K562 (cell line): ENCODE measurements around the gene JAG2. TPM values are rescaled to one million over a fixed set of nuclear protein-coding genes. Genes with fewer than 3 reads are reported as not detected.

Experiments
- ASH1L ChIP-seq: fragments of 450-650 bp; IDR thresholded peaks from 2 replicates; pipeline ENCODE4 v1.6.1; 2018; ENCODE audit warnings: borderline replicate concordance, mild to moderate bottlenecking, low read depth; ENCODE audit not compliant: partially characterized antibody
- CREB1 ChIP-seq, 2 experiments: sonication (generic) in 1 of 2; formaldehyde crosslinking in 1 of 2; IDR thresholded peaks; 2 replicates each; pipeline versions ENCODE4 v1.6.1 to v1.8.0; 2012 to 2022; ENCODE audit warnings: inconsistent platforms in 1 of 2, mild to moderate bottlenecking in 1 of 2, missing genetic modification reagents in 1 of 2, moderate library complexity in 1 of 2
- EGR1 ChIP-seq: fragments of 450-650 bp; conservative IDR thresholded peaks from 2 replicates; pipeline ENCODE4 v1.6.1; 2017; ENCODE audit warnings: mild to moderate bottlenecking
- HDAC1 ChIP-seq, 2 experiments: fragments of 450-650 bp; IDR thresholded peaks; 2 replicates each; pipeline ENCODE4 v1.6.1; 2016 to 2017; ENCODE audit warnings: inconsistent platforms in 1 of 2, mild to moderate bottlenecking in 1 of 2, moderate library complexity in 1 of 2
- HDGF ChIP-seq: fragments of 450-650 bp; IDR thresholded peaks from 2 replicates; pipeline ENCODE4 v1.6.1; 2016
- KDM1A ChIP-seq, 2 experiments: fragments of 450-650 bp; IDR thresholded peaks; 2 replicates each; pipeline ENCODE4 v1.6.1; 2016; ENCODE audit warnings: mild to moderate bottlenecking in 2 of 2
- PTBP1 ChIP-seq: fragments of 200-400 bp; formaldehyde crosslinking; IDR thresholded peaks from 2 replicates; pipeline ENCODE4 v1.6.1; 2017; ENCODE audit warnings: low read depth, low read length
- PTTG1 ChIP-seq: fragments of 450-650 bp; IDR thresholded peaks from 2 replicates; pipeline ENCODE4 v1.6.1; 2016; ENCODE audit warnings: low read depth, mild to moderate bottlenecking, missing genetic modification characterization, missing compliant biosample characterization
- RBFOX2 ChIP-seq: fragments of 200-400 bp; formaldehyde crosslinking; IDR thresholded peaks from 2 replicates; pipeline ENCODE4 v1.6.1; 2017; ENCODE audit warnings: low read depth, mild to moderate bottlenecking, low read length, moderate library complexity
- RCOR1 ChIP-seq, 2 experiments: IDR thresholded peaks; 2 replicates each; pipeline ENCODE4 v1.6.1; 2012; ENCODE audit warnings: low read depth in 2 of 2, low read length in 2 of 2, borderline replicate concordance in 1 of 2, improper control_type of control experiment in 1 of 2
- SMARCA5 ChIP-seq: fragments of 450-650 bp; IDR thresholded peaks from 2 replicates; pipeline ENCODE4 v1.6.1; 2016
- SMARCE1 ChIP-seq: fragments of 450-650 bp; IDR thresholded peaks from 2 replicates; pipeline ENCODE4 v1.7.1; 2016; ENCODE audit warnings: mild to moderate bottlenecking
- YY1 ChIP-seq, 3 experiments: IDR thresholded peaks; 2 replicates each; pipeline ENCODE4 v1.6.1; 2011; ENCODE audit warnings: low read length in 2 of 3, mild to moderate bottlenecking in 2 of 3, moderate library complexity in 2 of 3, borderline replicate concordance in 1 of 3, control low read depth in 1 of 3, low read depth in 1 of 3; ENCODE audit not compliant: insufficient read depth in 3 of 3, insufficient replicate concordance in 2 of 3, control insufficient read depth in 1 of 3, insufficient read length in 1 of 3; ENCODE audit errors: extremely low read depth in 1 of 3
- ZNF76 ChIP-seq: fragments of 250-450 bp; sonication (Bioruptor Pico); IDR thresholded peaks from 2 replicates; pipeline ENCODE4 v1.4.0; 2020; ENCODE audit warnings: mild to moderate bottlenecking, moderate library complexity, borderline replicate concordance
- polyA plus RNA-seq, 8 experiments: library from polyadenylated mRNA; depleted of rRNA in 4 of 8; stranded (reverse) in 5 of 8; unstranded in 3 of 8; fragments of >200 nt; fragmentation: Nextera tagmentation in 2 of 8; fragmentation: Illumina TruSeq in 1 of 8; extraction: Ambion mirVana in 2 of 8; extraction: Trizol in 1 of 8; gene quantifications; 2 replicates each; pipeline versions ENCODE4 v1.2.1 to v1.2.3, GENCODE V29; 2011 to 2014; ENCODE audit warnings: inconsistent platforms in 1 of 8, missing spikeins in 1 of 8
- total RNA-seq, 7 experiments: library from RNA; depleted of rRNA in 6 of 7; stranded (reverse); fragments of >200 nt in 6 of 7; fragmentation: Illumina TruSeq in 2 of 7; extraction: Trizol in 2 of 7; gene quantifications; 2 replicates each; pipeline versions ENCODE4 v1.2.1 to v1.2.3, GENCODE V29; 2011 to 2021; ENCODE audit warnings: low replicate concordance in 1 of 7
- TF ChIP-seq, protein P1 (sequence below): sonication (generic); formaldehyde crosslinking; IDR thresholded peaks from 2 replicates; pipeline ENCODE4 v1.5.0; 2020; ENCODE audit warnings: missing genetic modification reagents
- TF ChIP-seq, protein P2 (sequence below): sonication (generic); formaldehyde crosslinking; IDR thresholded peaks from 2 replicates; pipeline ENCODE4 v1.4.0; 2020; ENCODE audit warnings: mild to moderate bottlenecking, missing genetic modification reagents
- TF ChIP-seq, protein P3 (sequence below), 2 experiments: IDR thresholded peaks; 2 replicates each; pipeline ENCODE4 v1.6.1; 2011; ENCODE audit warnings: borderline replicate concordance in 1 of 2, control low read depth in 1 of 2, low read depth in 1 of 2, low read length in 1 of 2, mild to moderate bottlenecking in 1 of 2, mixed read lengths in 1 of 2, moderate library complexity in 1 of 2; ENCODE audit not compliant: insufficient read depth in 1 of 2, insufficient read length in 1 of 2, poor library complexity in 1 of 2, severe bottlenecking in 1 of 2; ENCODE audit errors: extremely low read depth in 1 of 2
- TF ChIP-seq, protein P4 (sequence below): IDR thresholded peaks from 3 replicates; pipeline ENCODE4 v1.6.1; 2011; ENCODE audit warnings: borderline replicate concordance, mild to moderate bottlenecking, moderate library complexity; ENCODE audit not compliant: insufficient read length; ENCODE audit errors: extremely low read depth

JAG2 gene
- total and polyA plus RNA-seq, 9 of the 15 experiments (the other 6 are each of a cell fraction or from before 2014, with no cell fraction given) = 0.25 to 48.4 (median 8.6) TPM

DNA sequence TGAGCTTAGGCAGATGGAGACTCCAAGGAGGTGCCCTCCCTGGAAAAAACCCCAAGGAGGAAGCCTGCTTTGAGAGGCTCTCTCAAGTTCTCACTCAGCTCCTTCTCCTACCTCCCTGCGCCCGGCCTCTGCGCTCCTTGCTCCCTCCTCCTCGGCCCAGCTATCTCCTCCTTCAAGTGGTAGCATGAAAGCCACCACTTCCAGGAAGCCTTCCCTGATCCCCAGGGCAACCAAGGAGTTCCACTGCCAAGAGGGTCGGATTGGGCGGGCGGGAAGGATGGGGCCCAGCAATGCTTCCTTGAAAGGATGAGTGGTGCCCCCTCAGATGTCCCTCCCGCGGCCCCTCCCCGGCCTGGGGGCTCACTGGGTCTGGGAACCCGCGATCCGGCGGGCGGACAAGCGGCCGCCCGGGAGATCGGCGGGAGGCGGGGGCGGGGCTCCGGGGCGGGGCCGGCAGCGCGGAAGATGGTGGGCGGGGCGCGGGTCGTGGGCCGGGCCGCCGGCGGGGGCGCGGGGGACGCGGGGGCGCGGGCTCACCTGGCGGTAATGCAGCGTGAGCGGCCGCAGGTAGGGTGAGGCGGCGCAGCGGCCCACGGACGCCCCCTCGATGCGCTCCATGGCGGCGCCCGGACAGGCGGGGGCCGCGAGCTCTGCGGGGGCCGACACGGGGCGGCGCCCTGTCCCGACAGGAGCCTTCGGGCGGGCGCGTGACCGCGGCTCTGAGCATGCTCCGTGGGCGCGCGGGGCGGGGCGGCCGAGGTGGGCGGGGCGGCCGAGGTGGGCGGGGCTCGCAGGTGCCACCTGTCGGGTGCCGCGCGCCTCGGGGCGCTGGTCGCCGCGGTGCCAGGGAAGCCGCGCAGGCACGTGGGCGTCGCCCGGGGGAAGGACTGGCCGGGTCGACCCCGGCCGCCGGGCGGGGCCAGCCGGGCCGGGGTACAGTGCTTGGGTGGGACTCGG is 12.3 kb upstream of the JAG2 start, which contains the start of gene NUDT14 (continued):
- TF ChIP-seq, protein P1, sequence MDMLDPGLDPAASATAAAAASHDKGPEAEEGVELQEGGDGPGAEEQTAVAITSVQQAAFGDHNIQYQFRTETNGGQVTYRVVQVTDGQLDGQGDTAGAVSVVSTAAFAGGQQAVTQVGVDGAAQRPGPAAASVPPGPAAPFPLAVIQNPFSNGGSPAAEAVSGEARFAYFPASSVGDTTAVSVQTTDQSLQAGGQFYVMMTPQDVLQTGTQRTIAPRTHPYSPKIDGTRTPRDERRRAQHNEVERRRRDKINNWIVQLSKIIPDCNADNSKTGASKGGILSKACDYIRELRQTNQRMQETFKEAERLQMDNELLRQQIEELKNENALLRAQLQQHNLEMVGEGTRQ = peak; percentile 51
- TF ChIP-seq ASH1L = no peak
- TF ChIP-seq SMARCA5 = peak; percentile 95
- peak; percentile 30; the same call in 1 of the 2 replicates for TF ChIP-seq EGR1
- no peak for TF ChIP-seq ZNF76
- no peak for TF ChIP-seq SMARCE1
- TF ChIP-seq CREB1 (IDR thresholded peaks at IDR 0.05) = no peak
- TF ChIP-seq CREB1 (CRISPR knock-in tag; IDR thresholded peaks at IDR 0.05) = 0 out of 2 replicates have a peak, but pooled peaks have one; percentile 21
- TF ChIP-seq RCOR1 (IDR thresholded peaks at IDR 0.05; ENCODE audit: borderline replicate concordance in 1 of 2, low read depth in 2 of 2, low read length in 2 of 2) = peak in 1 of 2 experiments; percentile 69; a peak in 2 of 4 replicates
- no peak for TF ChIP-seq PTTG1 (tag)
- TF ChIP-seq HDAC1 (IDR thresholded peaks at IDR 0.05) = 0 out of 4 replicates have a peak, but pooled peaks of 1 of the 2 experiments have one; percentile 15
- TF ChIP-seq PTBP1 = 0 out of 2 replicates have a peak, but pooled peaks have one; percentile 47
- TF ChIP-seq, protein P2, sequence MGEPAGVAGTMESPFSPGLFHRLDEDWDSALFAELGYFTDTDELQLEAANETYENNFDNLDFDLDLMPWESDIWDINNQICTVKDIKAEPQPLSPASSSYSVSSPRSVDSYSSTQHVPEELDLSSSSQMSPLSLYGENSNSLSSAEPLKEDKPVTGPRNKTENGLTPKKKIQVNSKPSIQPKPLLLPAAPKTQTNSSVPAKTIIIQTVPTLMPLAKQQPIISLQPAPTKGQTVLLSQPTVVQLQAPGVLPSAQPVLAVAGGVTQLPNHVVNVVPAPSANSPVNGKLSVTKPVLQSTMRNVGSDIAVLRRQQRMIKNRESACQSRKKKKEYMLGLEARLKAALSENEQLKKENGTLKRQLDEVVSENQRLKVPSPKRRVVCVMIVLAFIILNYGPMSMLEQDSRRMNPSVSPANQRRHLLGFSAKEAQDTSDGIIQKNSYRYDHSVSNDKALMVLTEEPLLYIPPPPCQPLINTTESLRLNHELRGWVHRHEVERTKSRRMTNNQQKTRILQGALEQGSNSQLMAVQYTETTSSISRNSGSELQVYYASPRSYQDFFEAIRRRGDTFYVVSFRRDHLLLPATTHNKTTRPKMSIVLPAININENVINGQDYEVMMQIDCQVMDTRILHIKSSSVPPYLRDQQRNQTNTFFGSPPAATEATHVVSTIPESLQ = no peak
- TF ChIP-seq RBFOX2 = no peak
- peak in 2 of 3 experiments; percentile 52 to 69 for TF ChIP-seq YY1 (IDR thresholded peaks at IDR 0.05; ENCODE audit: borderline replicate concordance in 1 of 3, control insufficient read depth in 1 of 3, extremely low read depth in 1 of 3, insufficient read depth in 3 of 3, insufficient read length in 1 of 3, insufficient replicate concordance in 2 of 3, low read depth in 1 of 3, low read length in 2 of 3)
- TF ChIP-seq, protein P3, sequence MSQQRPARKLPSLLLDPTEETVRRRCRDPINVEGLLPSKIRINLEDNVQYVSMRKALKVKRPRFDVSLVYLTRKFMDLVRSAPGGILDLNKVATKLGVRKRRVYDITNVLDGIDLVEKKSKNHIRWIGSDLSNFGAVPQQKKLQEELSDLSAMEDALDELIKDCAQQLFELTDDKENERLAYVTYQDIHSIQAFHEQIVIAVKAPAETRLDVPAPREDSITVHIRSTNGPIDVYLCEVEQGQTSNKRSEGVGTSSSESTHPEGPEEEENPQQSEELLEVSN (IDR thresholded peaks at IDR 0.05; ENCODE audit: borderline replicate concordance in 1 of 2, extremely low read depth in 1 of 2, insufficient read depth in 1 of 2, insufficient read length in 1 of 2, low read depth in 1 of 2, low read length in 1 of 2, poor library complexity in 1 of 2, severe bottlenecking in 1 of 2) = peak in 1 of 2 experiments; percentile 58
- no peak for TF ChIP-seq HDGF
- TF ChIP-seq, protein P4, sequence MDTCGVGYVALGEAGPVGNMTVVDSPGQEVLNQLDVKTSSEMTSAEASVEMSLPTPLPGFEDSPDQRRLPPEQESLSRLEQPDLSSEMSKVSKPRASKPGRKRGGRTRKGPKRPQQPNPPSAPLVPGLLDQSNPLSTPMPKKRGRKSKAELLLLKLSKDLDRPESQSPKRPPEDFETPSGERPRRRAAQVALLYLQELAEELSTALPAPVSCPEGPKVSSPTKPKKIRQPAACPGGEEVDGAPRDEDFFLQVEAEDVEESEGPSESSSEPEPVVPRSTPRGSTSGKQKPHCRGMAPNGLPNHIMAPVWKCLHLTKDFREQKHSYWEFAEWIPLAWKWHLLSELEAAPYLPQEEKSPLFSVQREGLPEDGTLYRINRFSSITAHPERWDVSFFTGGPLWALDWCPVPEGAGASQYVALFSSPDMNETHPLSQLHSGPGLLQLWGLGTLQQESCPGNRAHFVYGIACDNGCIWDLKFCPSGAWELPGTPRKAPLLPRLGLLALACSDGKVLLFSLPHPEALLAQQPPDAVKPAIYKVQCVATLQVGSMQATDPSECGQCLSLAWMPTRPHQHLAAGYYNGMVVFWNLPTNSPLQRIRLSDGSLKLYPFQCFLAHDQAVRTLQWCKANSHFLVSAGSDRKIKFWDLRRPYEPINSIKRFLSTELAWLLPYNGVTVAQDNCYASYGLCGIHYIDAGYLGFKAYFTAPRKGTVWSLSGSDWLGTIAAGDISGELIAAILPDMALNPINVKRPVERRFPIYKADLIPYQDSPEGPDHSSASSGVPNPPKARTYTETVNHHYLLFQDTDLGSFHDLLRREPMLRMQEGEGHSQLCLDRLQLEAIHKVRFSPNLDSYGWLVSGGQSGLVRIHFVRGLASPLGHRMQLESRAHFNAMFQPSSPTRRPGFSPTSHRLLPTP = peak; percentile 30
- peak; percentile 46 to 73 for TF ChIP-seq KDM1A (IDR thresholded peaks at IDR 0.05)
